ENCODE measurements around the gene NFIX.

The NFIX gene

DNA sequence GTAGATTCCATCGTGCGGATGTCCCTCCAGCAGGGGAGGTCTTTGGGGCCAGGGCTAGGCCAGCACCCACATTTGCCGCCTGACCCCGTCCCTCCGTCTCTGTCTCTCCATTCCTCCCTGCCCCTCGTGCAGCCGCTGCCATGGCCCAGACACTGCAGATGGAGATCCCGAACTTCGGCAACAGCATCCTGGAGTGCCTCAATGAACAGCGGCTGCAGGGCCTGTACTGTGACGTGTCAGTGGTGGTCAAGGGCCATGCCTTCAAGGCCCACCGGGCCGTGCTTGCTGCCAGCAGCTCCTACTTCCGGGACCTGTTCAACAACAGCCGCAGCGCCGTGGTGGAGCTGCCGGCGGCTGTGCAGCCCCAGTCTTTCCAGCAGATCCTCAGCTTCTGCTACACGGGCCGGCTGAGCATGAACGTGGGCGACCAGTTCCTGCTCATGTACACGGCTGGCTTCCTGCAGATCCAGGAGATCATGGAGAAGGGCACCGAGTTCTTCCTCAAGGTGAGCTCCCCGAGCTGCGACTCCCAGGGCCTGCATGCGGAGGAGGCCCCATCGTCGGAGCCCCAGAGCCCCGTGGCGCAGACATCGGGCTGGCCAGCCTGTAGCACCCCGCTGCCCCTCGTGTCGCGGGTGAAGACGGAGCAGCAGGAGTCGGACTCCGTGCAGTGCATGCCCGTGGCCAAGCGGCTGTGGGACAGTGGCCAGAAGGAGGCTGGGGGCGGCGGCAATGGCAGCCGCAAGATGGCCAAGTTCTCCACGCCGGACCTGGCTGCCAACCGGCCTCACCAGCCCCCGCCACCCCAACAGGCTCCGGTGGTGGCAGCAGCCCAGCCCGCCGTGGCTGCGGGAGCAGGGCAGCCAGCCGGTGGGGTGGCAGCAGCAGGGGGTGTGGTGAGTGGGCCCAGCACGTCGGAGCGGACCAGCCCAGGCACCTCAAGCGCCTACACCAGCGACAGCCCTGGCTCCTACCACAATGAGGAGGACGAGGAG is 140.1 kb downstream of the NFIX start:
- no peaks in the 10 kb centered on the region for H3K9me3 ChIP-seq
- H3K4me1 ChIP-seq (ENCODE audit: control insufficient read depth in 1 of 2, insufficient read depth in 1 of 2, low read depth in 1 of 2, low read length in 1 of 2), result peaks cover 14 to 20% of the 10 kb centered on the region in 2 experiments
- H3K27ac ChIP-seq, result no peak overlapping the region
- TF ChIP-seq, protein P1, sequence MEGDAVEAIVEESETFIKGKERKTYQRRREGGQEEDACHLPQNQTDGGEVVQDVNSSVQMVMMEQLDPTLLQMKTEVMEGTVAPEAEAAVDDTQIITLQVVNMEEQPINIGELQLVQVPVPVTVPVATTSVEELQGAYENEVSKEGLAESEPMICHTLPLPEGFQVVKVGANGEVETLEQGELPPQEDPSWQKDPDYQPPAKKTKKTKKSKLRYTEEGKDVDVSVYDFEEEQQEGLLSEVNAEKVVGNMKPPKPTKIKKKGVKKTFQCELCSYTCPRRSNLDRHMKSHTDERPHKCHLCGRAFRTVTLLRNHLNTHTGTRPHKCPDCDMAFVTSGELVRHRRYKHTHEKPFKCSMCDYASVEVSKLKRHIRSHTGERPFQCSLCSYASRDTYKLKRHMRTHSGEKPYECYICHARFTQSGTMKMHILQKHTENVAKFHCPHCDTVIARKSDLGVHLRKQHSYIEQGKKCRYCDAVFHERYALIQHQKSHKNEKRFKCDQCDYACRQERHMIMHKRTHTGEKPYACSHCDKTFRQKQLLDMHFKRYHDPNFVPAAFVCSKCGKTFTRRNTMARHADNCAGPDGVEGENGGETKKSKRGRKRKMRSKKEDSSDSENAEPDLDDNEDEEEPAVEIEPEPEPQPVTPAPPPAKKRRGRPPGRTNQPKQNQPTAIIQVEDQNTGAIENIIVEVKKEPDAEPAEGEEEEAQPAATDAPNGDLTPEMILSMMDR (IDR thresholded peaks at IDR 0.05), result no peak
- H3K36me3 ChIP-seq, result peaks cover 52% of the 10 kb centered on the region
- no peaks in the 10 kb centered on the region for H3K27me3 ChIP-seq
- H3K4me3 ChIP-seq (ENCODE audit: low read depth in 1 of 2, low read length in 1 of 2), result no peak overlapping the region

DNA sequence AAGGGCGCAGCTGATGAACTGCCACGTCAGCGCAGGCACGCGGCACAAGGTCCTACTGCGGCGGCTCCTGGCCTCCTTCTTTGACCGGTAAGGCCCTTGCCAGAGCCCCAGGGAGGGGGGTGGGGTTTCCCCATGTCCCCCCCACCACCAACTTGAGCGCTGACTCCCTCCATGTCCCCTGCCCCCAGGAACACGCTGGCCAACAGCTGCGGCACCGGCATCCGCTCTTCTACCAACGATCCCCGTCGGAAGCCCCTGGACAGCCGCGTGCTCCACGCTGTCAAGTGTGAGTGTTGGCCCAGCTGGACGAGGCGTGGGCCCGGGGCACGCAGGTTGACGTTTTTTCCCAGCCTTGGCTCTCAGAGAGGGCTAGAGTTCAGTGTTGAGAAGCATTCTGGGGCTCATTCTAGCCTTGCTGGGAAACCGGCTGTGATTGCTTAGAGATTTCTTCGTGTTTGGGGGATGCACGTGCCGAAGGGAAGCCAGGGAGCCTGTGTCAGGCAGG is 142.1 kb downstream of the NFIX start:
- TF ChIP-seq, protein P1 (IDR thresholded peaks at IDR 0.05), result no peak
- Histone ChIP-seq H3K36me3 (peaks cover 70% of the 10 kb centered on the region), H3K27me3 (no peaks in the 10 kb centered on the region), H3K9me3 (no peaks in the 10 kb centered on the region), H3K4me3 (ENCODE audit: low read depth in 1 of 2, low read length in 1 of 2) (no peak overlapping the region), H3K27ac (peak overlapping the region; percentile 72), H3K4me1 (ENCODE audit: control insufficient read depth in 1 of 2, insufficient read depth in 1 of 2, low read depth in 1 of 2, low read length in 1 of 2) (peaks cover 14 to 20% of the 10 kb centered on the region in 2 experiments)

- H3K4me1 ChIP-seq (ENCODE audit: control insufficient read depth in 1 of 2, insufficient read depth in 1 of 2, low read depth in 1 of 2, low read length in 1 of 2), result peaks cover 14 to 20% of the 10 kb centered on the region in 2 experiments
- H3K27ac ChIP-seq, result peak overlapping the region; percentile 72
- H3K27me3 ChIP-seq, result no peaks in the 10 kb centered on the region
- H3K4me3 ChIP-seq (ENCODE audit: low read depth in 1 of 2, low read length in 1 of 2), result no peak overlapping the region
- TF ChIP-seq, protein P1 (IDR thresholded peaks at IDR 0.05), result no peak
- H3K9me3 ChIP-seq, result no peaks in the 10 kb centered on the region
- peaks cover 80% of the 10 kb centered on the region for H3K36me3 ChIP-seq
These were observed 143.1 kb downstream of the NFIX start for GRCh38 chr19:13138171-13138915.

- Histone ChIP-seq H3K9me3 (no peaks in the 10 kb centered on the region), H3K27me3 (no peaks in the 10 kb centered on the region), H3K4me3 (ENCODE audit: low read depth in 1 of 2, low read length in 1 of 2) (no peak overlapping the region), H3K4me1 (ENCODE audit: control insufficient read depth in 1 of 2, insufficient read depth in 1 of 2, low read depth in 1 of 2, low read length in 1 of 2) (peaks cover 14 to 20% of the 10 kb centered on the region in 2 experiments), H3K27ac (peak overlapping the region; percentile 72), H3K36me3 (peaks cover 85% of the 10 kb centered on the region)
- TF ChIP-seq, protein P1 (IDR thresholded peaks at IDR 0.05), result no peak
These were observed 143.6 kb downstream of the NFIX start for GRCh38 chr19:13138916-13139198.

DNA sequence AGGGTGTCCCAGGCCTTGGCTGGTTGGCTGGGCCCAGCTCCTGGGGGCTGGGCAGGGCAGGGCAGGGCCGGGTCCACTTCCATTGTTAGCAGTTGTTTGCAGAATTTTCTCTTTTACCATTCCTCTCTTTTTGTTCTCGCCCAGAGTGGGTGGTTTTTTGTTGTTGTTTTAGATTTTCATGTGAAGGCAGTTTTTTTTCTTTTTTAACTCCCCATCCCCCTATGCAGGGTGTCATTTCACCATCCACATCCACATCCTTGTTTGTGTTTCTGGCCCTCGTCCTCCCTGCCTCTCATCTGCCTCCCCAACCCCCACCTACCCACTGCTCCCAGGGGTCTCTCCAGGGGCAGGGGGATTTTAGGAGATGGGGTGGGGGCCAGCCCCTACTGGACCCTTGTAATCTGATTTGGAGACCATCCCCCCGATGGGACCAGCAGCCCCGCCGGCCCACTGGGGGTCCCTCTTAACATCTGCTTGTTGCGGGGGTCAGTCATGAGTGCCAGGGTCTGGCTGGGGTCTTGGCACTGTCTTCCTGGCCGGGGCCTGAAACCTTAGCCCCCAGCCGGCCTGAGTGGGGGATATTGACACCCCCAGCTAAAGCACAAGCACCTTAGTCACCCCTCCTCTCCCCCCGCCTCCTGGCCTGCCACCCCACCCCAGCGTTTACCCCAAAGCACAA is 144.5 kb downstream of the NFIX start:
- no peak overlapping the region for H3K4me3 ChIP-seq (ENCODE audit: low read depth in 1 of 2, low read length in 1 of 2)
- no peaks in the 10 kb centered on the region for H3K9me3 ChIP-seq
- peaks cover 94% of the 10 kb centered on the region for H3K36me3 ChIP-seq
- peaks cover 20% of the 10 kb centered on the region in 2 experiments for H3K4me1 ChIP-seq (ENCODE audit: control insufficient read depth in 1 of 2, insufficient read depth in 1 of 2, low read depth in 1 of 2, low read length in 1 of 2)
- H3K27me3 ChIP-seq, result no peaks in the 10 kb centered on the region
- H3K27ac ChIP-seq, result peak overlapping the region; percentile 72
- TF ChIP-seq, protein P1 (IDR thresholded peaks at IDR 0.05), result no peak
